Epithelial cell of prostate (primary cell): Measurements from ENCODE around the gene NTPCR.
"Not testable (repeated sequence)": the region's sequence is repeated elsewhere in the genome, so short reads cannot be mapped to it uniquely, and the experiment has no call there.

Experiments used
- DNase-seq: peaks from one replicate; pipeline ENCODE4 v3.0.0-alpha.2; 2011; ENCODE audit warnings: low read depth, low spot score
- H3K27ac ChIP-seq: fragments of 450-650 bp; 2 replicates; pipeline ENCODE4 v1.5.1; 2017; ENCODE audit warnings: mild to moderate bottlenecking

NTPCR gene

GRCh38 chr1:232983375-232983774 is 33.0 kb downstream of the NTPCR start:
- no peak for DNase-seq
- H3K27ac ChIP-seq = no peak overlapping the region

GRCh38 chr1:232983817-232984567 is 33.6 kb downstream of the NTPCR start:
- DNase-seq = no peak
- no peak overlapping the region for H3K27ac ChIP-seq

- DNase-seq = no peak
These were observed 34.4 kb downstream of the NTPCR start for GRCh38 chr1:232984577-232985425.

GRCh38 chr1:232985882-232986526 is 35.6 kb downstream of the NTPCR start:
- H3K27ac ChIP-seq = no peak overlapping the region
- no peak for DNase-seq

More at GRCh38 chr1:232984577-232985425, 34.4 kb downstream of the NTPCR start:
- H3K27ac ChIP-seq = no peak overlapping the region

GRCh38 chr1:232986527-232986922 is 36.1 kb downstream of the NTPCR start:
- H3K27ac ChIP-seq = no peak overlapping the region
- no peak for DNase-seq

- H3K27ac ChIP-seq = no peak overlapping the region
- DNase-seq = no peak
These were observed 36.8 kb downstream of the NTPCR start for GRCh38 chr1:232987046-232987773.

- H3K27ac ChIP-seq = no peak overlapping the region
These were observed 37.3 kb downstream of the NTPCR start for GRCh38 chr1:232987774-232988140.

GRCh38 chr1:232988572-232989040 is 38.2 kb downstream of the NTPCR start:
- no peak for DNase-seq
- no peak overlapping the region for H3K27ac ChIP-seq

More at GRCh38 chr1:232987774-232988140, 37.3 kb downstream of the NTPCR start:
- no peak for DNase-seq

GRCh38 chr1:232990176-232991128 is 40.0 kb downstream of the NTPCR start:
- H3K27ac ChIP-seq = no peak overlapping the region
- DNase-seq = no peak

GRCh38 chr1:232991238-232991637 is 40.8 kb downstream of the NTPCR start:
- no peak for DNase-seq
- H3K27ac ChIP-seq = no peak overlapping the region

GRCh38 chr1:232992227-232992626 is 41.8 kb downstream of the NTPCR start:
- no peak overlapping the region for H3K27ac ChIP-seq
- DNase-seq = no peak

- DNase-seq = no peak
- H3K27ac ChIP-seq = no peak overlapping the region
These were observed 43.1 kb downstream of the NTPCR start for GRCh38 chr1:232993555-232993954.

GRCh38 chr1:232995189-232995588 is 44.8 kb downstream of the NTPCR start:
- no peak for DNase-seq
- no peak overlapping the region for H3K27ac ChIP-seq

GRCh38 chr1:232996143-232996542 is 45.7 kb downstream of the NTPCR start:
- H3K27ac ChIP-seq = no peak overlapping the region
- DNase-seq = no peak

- H3K27ac ChIP-seq = no peak overlapping the region
These were observed 47.7 kb downstream of the NTPCR start for GRCh38 chr1:232998138-232998537.

GRCh38 chr1:232998646-232999045 is 48.2 kb downstream of the NTPCR start:
- H3K27ac ChIP-seq = no peak overlapping the region
- no peak for DNase-seq

More at GRCh38 chr1:232998138-232998537, 47.7 kb downstream of the NTPCR start:
- DNase-seq = no peak

GRCh38 chr1:232999956-233000625 is 49.7 kb downstream of the NTPCR start:
- DNase-seq = no peak
- H3K27ac ChIP-seq = no peak overlapping the region

GRCh38 chr1:233003638-233004037 is 53.2 kb downstream of the NTPCR start:
- DNase-seq = not testable (repeated sequence)

More at GRCh38 chr1:233003638-233004037, 53.2 kb downstream of the NTPCR start:
- not testable (repeated sequence) for H3K27ac ChIP-seq
